Natural killer cell (primary cell): ENCODE measurements around the gene TBC1D17. TPM values are rescaled to one million over a fixed set of nuclear protein-coding genes. Genes with fewer than 3 reads are reported as not detected.

ENCODE experiments used
- ATAC-seq, 3 donors: fragments of 150-1000 bp in 2 of 3; fragments of 200-7000 bp in 1 of 3; cut with Tn5 transposase; 1 replicate in 1 of 3; 2 replicates in 2 of 3; pipeline ENCODE4 v1.10.0; 2021; ENCODE audit warnings: mild to moderate bottlenecking in 2 of 3, moderate library complexity in 2 of 3
- DNase-seq, 2 donors: peaks; one replicate each; pipeline versions ENCODE4 v3.0.0 to v3.0.0-alpha.2; 2013 to 2021; ENCODE audit warnings: mixed read lengths in 1 of 2
- H3K27ac ChIP-seq: one replicate; pipeline ENCODE4 v1.5.1; 2013; ENCODE audit warnings: mild to moderate bottlenecking, low read length
- H3K27me3 ChIP-seq: one replicate; pipeline ENCODE4 v1.6.1; 2013; ENCODE audit warnings: low read length; ENCODE audit not compliant: control insufficient read depth, insufficient read depth
- H3K36me3 ChIP-seq: one replicate; pipeline ENCODE4 v1.6.1; 2013; ENCODE audit warnings: low read length; ENCODE audit not compliant: control insufficient read depth, insufficient read depth
- H3K4me1 ChIP-seq: one replicate; pipeline ENCODE4 v1.6.1; 2013; ENCODE audit warnings: low read length; ENCODE audit not compliant: control insufficient read depth, insufficient read depth
- H3K4me3 ChIP-seq: one replicate; pipeline ENCODE4 v1.5.1; 2013; ENCODE audit warnings: low read length
- H3K9me3 ChIP-seq: one replicate; pipeline ENCODE4 v1.6.1; 2013; ENCODE audit warnings: low read length; ENCODE audit not compliant: control insufficient read depth, insufficient read depth
- H3K27ac Mint-ChIP-seq, 2 donors: one replicate each; pipeline ENCODE4 v1.8.0; 2022; ENCODE audit warnings: mild to moderate bottlenecking in 2 of 2, mixed read lengths in 2 of 2, moderate library complexity in 1 of 2
- H3K27me3 Mint-ChIP-seq, 2 donors: one replicate each; pipeline ENCODE4 v1.8.0; 2022; ENCODE audit warnings: low read depth in 2 of 2, mixed read lengths in 2 of 2
- H3K36me3 Mint-ChIP-seq: one replicate; pipeline ENCODE4 v1.8.0; 2022; ENCODE audit warnings: mixed read lengths
- H3K4me1 Mint-ChIP-seq, 2 donors: one replicate each; pipeline ENCODE4 v1.8.0; 2022; ENCODE audit warnings: mixed read lengths in 2 of 2
- H3K4me3 Mint-ChIP-seq: one replicate; pipeline ENCODE4 v1.8.0; 2022; ENCODE audit warnings: mild to moderate bottlenecking, moderate library complexity, mixed read lengths
- H3K9me3 Mint-ChIP-seq, 2 donors: one replicate each; pipeline ENCODE4 v1.8.0; 2022; ENCODE audit warnings: mixed read lengths in 2 of 2
- WGBS: methylation state at CpG from one replicate; pipeline ENCODE4 v1.1.7; 2013; ENCODE audit warnings: missing lambda C conversion rate; ENCODE audit not compliant: insufficient coverage; 5-methylcytosine and 5-hydroxymethylcytosine counted together
- intact Hi-C: fragments of 100-400 bp; cut with micrococcal nuclease; formaldehyde crosslinking; loops from one replicate; pipeline ENCODE4 v1.14.2; 2022
- total RNA-seq, 4 donors: library from RNA; stranded (reverse); fragments of 120-200 nt in 1 of 4; gene quantifications; one replicate each; pipeline versions ENCODE4 v1.2.3 to v1.2.4, GENCODE V29; 2013 to 2022
- TF ChIP-seq, protein P1 (sequence below): fragments of 200-600 bp; IDR thresholded peaks from one replicate; pipeline ENCODE4 v1.8.0; 2022; ENCODE audit warnings: antibody characterized with exemption

The TBC1D17 gene
- total RNA-seq, 3 donors from 2014 or later (not counting 1 experiment from before 2014, with no cell fraction given): 45.8 to 59.7 (median 54.4) TPM

DNA sequence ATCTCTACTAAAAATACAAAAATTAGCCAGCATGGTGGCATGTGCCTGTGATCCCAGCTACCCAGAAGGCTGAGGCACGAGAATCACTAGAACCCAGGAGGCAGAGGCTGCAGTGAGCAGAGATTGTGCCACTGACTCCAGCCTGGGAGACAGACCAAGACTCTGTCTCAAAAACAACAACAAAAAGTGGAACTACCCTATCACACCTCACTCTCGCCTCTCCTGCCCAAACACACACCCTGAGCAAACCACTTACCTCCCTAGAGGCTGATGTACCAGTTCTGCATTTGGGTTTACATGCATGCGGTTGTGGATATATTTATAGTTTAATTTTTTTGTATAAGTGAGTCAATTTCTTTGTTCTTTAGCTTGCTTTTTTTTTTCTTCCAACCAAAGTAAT, 34.2 kb upstream of the TBC1D17 start:
- DNase-seq (no peak), ATAC-seq (no peak)
- Mint-ChIP-seq H3K27ac (no peak overlapping the region), H3K27me3 (no peaks in the 10 kb centered on the region), H3K36me3 (no peaks in the 10 kb centered on the region), H3K4me3 (no peak overlapping the region), H3K4me1 (peaks cover 10 to 12% of the 10 kb centered on the region in 2 donors), H3K9me3 (no peaks in the 10 kb centered on the region)
- intact Hi-C loops: no loop called here
- Histone ChIP-seq H3K9me3 (no peaks in the 10 kb centered on the region), H3K4me1 (peaks cover 12% of the 10 kb centered on the region), H3K27me3 (no peaks in the 10 kb centered on the region), H3K36me3 (peaks cover 4% of the 10 kb centered on the region), H3K27ac (no peak overlapping the region), H3K4me3 (no peak overlapping the region)
- 64% methylated on average over 2 of the region's 3 CpGs for WGBS
- TF ChIP-seq, protein P1, sequence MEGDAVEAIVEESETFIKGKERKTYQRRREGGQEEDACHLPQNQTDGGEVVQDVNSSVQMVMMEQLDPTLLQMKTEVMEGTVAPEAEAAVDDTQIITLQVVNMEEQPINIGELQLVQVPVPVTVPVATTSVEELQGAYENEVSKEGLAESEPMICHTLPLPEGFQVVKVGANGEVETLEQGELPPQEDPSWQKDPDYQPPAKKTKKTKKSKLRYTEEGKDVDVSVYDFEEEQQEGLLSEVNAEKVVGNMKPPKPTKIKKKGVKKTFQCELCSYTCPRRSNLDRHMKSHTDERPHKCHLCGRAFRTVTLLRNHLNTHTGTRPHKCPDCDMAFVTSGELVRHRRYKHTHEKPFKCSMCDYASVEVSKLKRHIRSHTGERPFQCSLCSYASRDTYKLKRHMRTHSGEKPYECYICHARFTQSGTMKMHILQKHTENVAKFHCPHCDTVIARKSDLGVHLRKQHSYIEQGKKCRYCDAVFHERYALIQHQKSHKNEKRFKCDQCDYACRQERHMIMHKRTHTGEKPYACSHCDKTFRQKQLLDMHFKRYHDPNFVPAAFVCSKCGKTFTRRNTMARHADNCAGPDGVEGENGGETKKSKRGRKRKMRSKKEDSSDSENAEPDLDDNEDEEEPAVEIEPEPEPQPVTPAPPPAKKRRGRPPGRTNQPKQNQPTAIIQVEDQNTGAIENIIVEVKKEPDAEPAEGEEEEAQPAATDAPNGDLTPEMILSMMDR: no peak

DNA sequence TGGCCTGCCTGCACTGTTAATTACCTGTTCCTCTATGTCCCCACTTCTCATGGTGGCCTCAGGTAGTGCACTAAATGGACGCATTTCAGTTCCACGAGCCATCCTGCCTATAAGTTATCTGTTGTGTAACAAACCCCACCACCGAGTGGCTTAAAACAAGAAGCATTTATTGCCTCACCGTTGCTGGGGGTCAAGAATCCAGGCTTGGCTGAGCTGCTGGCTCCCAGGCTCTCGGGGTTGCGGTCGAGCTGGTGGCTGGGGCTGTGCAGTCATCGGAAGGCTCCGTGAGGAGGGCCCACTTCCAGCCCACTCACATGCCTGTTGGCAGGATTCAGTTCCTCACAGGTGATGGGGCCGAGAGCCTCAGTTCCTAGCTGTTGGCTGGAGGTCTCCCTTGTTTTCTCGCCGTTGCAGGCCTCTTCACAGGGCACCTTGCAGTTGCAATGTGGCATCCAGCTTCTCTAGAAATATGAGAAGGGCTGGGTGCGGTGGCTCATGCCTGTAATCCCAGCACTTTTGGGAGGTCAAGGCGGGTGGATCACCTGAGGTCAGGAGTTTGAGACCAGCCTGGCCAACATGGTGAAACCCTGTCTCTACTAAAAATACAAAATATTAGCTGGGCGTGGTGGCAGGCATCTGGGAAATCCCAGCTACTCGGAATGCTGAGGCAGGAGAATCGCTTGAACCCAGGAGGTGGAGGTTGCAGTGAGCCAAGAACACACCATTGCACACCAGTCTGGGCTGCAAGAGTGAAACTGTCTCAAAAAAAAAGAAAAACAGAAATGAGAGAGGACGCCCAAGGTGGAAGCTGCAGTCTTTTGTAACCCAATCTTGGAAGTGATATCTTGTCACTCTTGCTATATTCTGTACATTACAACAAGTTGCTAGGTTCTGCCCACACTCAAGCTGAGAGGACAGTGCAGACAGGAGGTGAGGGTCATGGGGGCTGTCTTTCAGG, 33.1 kb upstream of the TBC1D17 start:
- H3K4me3 Mint-ChIP-seq: no peak overlapping the region
- H3K4me3 ChIP-seq: no peak overlapping the region
- TF ChIP-seq, protein P1: no peak
- H3K4me1 Mint-ChIP-seq: peaks cover 12 to 15% of the 10 kb centered on the region in 2 donors
- no peaks in the 10 kb centered on the region for H3K9me3 ChIP-seq
- whole genome bisulfite sequencing: 88% methylated on average over 18 of the region's 18 CpGs
- H3K27me3 ChIP-seq: no peaks in the 10 kb centered on the region
- ATAC-seq (no peak), DNase-seq (no peak)
- H3K27ac ChIP-seq: no peak overlapping the region
- H3K9me3 Mint-ChIP-seq: no peaks in the 10 kb centered on the region
- H3K4me1 ChIP-seq: peaks cover 17% of the 10 kb centered on the region
- intact Hi-C loops: no loop called here
- no peak overlapping the region for H3K27ac Mint-ChIP-seq
- no peaks in the 10 kb centered on the region for H3K27me3 Mint-ChIP-seq
- H3K36me3 ChIP-seq: peaks cover 2% of the 10 kb centered on the region
- no peaks in the 10 kb centered on the region for H3K36me3 Mint-ChIP-seq

DNA sequence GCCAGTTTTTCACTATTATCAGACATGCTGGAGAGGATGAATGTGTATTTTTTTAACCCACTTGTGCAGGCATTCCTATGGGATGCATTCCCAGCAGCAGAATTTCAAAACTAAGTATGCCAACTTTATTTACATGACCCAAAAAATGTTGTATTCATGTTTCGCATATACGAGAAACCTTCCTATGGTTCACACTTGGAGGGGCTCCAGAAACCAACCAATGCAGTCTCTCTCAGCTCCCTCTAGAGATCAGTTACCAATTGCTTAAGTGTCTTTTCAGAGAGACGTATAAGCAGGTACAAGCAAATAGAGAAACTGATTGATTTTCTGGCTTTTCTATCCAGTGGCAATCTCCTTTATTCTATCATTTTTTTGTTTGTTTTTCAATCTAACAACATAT, 32.1 kb upstream of the TBC1D17 start:
- peaks cover 23% of the 10 kb centered on the region for H3K4me1 ChIP-seq
- 89% methylated on average over 3 of the region's 3 CpGs for WGBS
- Mint-ChIP-seq H3K36me3 (no peaks in the 10 kb centered on the region), H3K4me3 (no peak overlapping the region), H3K27me3 (no peaks in the 10 kb centered on the region), H3K9me3 (no peaks in the 10 kb centered on the region), H3K27ac (no peak overlapping the region), H3K4me1 (peaks cover 20% of the 10 kb centered on the region in 2 donors)
- no peak for ATAC-seq
- no peaks in the 10 kb centered on the region for H3K27me3 ChIP-seq
- intact Hi-C loops: no loop called here
- TF ChIP-seq, protein P1: no peak
- H3K36me3 ChIP-seq: peaks cover 2% of the 10 kb centered on the region
- no peak for DNase-seq
- H3K4me3 ChIP-seq: no peak overlapping the region
- H3K27ac ChIP-seq: no peak overlapping the region
- no peaks in the 10 kb centered on the region for H3K9me3 ChIP-seq
